OCI-M1 (cell line): ENCODE results near the gene PTPRN2.
"Not testable (repeated sequence)": the region's sequence is repeated elsewhere in the genome, so short reads cannot be mapped to it uniquely, and the experiment has no call there.

Experiments used
- DNase-seq: peaks from one replicate; lab custom pipeline; 2025; lab: John Stamatoyannopoulos, UW

Gene PTPRN2

GRCh38 chr7:158253670-158254045 is 334.0 kb downstream of the PTPRN2 start:
- DNase-seq = not testable (repeated sequence)

DNA sequence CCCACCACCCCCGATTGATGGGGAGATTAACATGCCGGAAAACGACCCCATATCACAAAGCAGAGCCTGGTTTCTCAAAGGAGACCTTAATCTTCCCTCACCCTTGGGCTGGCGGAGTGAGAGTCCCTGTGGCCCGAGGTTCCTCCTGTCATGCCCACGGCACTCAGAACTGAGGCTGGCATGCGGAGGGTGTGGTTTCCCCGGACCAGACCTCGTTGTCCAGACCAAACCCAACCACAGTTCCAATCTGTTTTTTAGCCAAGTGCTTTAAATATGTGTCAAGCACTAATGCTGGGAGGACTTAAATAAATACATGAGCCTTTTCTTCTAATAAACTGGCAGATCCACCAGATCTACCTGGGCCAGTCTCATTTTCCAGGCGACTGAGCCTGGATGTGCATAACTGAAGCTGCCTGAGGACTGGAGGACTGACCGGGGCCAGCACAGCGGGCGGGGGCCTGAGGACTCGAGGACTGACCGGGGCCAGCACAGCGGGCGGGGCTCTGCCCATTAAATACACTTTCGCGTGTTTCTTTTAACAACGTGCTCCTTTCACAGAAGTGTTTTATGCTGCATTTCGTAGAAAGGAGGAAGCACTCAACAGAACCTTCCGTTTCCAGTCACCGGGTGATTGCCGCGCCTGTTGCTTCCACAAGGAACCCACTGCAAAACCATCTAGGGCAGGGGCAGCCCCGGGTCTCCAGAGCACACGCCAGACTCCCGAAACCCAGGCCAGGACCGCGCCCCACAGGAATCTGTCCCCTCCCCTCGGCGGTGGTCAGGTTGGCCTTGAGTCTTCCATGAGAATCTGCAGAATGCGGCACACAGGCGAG is 334.6 kb downstream of the PTPRN2 start:
- DNase-seq = no peak

GRCh38 chr7:158252081-158252836 is 335.4 kb downstream of the PTPRN2 start:
- DNase-seq = no peak

DNA sequence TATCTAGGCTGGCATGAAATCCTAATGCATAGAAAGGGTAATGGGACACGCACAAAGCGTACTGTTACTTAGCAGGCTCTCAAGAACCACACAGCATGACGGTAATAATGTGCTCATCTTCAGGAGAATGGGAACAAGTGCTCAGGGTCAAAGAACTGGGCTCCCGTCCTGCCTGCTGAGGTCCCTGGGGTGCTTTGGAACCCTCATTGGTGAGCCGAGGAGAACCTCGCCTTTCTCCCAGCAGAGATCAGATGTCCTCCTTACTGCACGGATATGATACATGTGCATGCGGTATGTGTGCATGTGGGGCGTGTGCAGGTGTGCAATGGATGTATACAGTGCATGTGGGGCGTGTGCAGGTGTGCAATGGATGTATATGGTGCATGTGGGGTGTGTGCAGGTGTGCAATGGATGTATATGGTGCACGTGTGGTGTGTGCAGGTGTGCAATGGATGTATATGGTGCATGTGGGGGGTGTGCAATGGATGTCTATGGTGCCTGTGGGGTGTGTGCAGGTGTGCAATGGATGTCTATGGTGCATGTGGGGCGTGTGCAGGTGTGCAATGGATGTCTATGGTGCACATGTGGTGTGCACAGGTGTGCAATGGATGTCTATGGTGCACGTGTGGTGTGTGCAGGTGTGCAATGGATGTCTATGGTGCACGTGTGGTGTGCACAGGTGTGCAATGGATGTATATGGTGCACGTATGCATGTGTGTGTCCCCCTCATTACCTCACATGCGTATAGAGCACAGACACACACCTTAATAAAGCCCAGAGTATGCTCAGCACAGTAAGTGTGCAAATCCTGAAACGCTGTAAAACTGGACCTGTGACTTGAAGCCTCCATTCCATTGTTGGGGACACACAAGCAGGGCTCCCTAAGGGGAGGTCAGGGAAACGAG is 336.3 kb downstream of the PTPRN2 start:
- no peak for DNase-seq

DNA sequence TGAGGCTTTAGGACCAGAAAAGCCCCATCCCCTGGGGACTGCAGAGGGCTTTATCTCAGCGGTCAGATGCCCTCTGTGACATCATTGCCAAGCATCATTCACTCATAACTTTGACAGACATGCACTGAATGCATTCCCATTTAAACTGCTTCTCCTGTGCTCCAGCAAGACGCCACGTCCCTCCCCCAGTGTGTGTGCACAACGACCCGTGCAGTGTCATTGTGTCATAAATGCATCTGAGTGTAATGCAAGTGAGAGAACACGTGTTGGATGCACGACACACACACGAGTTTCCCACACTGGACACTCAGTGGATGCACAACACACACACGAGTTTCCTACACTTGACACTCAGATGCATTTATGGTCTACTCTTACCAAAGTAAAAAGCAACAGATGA is 337.9 kb downstream of the PTPRN2 start:
- no peak for DNase-seq

DNA sequence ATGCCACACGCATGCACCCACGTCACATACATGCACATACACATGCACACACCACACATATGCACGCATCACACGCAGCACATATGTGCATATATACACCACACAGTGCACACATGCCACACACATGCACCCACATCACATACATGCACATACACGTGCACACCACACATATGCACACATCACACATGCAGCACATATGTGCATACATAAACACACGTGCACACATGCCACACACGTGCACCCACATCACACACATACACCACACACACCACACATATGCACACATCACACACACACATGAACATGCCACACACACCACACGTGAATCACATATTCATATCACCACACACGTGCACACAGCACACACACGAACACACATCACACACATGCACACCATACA is 338.8 kb downstream of the PTPRN2 start:
- DNase-seq = no peak

- no peak for DNase-seq
These were observed 339.7 kb downstream of the PTPRN2 start for GRCh38 chr7:158247758-158248487.

- DNase-seq = no peak
These were observed 340.5 kb downstream of the PTPRN2 start for GRCh38 chr7:158246960-158247673.

DNA sequence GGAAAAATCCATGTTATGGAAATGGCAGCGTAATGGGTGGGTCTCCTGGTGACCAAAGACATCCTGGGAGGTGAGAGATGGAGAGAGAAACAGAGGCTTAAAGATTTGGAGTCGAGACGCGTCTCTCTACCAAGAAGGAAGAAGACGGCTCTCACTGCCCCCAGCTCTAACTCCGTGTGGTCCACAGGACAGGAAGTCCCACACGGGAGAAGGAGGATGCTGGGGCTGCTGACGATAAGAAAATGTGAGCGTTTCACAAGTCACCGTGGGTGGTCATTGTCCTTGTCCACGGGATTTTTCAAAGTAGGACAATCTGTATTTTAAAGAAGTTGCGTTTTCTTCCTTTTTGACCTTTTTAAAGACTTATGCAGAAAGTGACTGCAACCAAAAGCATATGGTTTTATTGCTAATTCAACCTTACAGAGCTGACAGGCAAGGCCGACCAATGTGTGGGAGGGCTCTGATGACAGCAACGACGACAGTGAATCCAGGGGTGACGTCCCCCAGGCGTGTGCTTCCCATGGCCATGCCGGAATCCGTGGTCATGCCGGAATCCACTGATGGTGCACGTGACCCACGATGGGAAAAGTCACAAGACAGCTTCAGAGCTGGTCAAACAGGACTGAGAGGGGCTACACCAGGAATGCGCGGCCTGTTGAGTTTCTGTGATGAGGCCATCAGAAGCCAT is 341.2 kb downstream of the PTPRN2 start:
- no peak for DNase-seq

- DNase-seq = no peak
These were observed 341.9 kb downstream of the PTPRN2 start for GRCh38 chr7:158245724-158246041.

GRCh38 chr7:158244873-158245723 is 342.5 kb downstream of the PTPRN2 start:
- DNase-seq = no peak

GRCh38 chr7:158244430-158244829 is 343.2 kb downstream of the PTPRN2 start:
- no peak for DNase-seq

GRCh38 chr7:158241919-158242318 is 345.7 kb downstream of the PTPRN2 start:
- DNase-seq = no peak

- no peak for DNase-seq
These were observed 346.8 kb downstream of the PTPRN2 start for GRCh38 chr7:158240801-158241200.

GRCh38 chr7:158239290-158239981 is 348.2 kb downstream of the PTPRN2 start:
- DNase-seq = peak; percentile 34

DNA sequence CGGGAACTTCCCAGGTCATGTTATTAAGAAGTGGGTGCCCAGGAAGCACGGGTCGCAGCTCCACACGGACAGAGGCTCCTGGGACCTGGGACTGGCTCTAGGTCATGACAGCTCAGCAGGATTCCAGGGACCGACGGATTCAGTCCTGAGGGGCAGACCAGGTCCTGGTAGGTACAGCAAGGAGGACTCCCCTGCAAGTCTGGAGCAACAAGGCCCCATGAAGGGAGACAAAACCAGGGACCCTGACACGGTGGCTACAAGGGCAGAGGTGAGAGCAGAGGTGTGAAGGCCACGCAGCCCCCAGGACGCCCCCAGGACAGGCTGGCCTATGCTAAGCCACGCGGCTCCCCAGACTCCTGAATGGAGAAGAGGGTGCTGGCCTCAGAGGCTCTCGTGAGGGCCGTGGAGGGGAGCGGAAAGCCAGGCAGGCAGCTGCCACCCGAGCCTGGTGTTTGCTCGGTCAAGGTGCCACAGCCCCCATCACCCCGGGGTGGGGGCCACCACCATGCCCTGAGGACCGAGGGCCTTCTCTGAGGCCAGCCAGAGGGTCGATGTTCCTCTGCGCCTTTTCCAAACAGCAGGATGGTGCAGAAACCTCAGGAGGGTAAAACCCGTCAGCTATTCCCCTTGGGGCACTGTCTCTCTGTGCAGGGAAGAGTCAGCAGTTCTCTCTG is 348.9 kb downstream of the PTPRN2 start:
- DNase-seq = no peak

- no peak for DNase-seq
These were observed 349.8 kb downstream of the PTPRN2 start for GRCh38 chr7:158237672-158238335.

DNA sequence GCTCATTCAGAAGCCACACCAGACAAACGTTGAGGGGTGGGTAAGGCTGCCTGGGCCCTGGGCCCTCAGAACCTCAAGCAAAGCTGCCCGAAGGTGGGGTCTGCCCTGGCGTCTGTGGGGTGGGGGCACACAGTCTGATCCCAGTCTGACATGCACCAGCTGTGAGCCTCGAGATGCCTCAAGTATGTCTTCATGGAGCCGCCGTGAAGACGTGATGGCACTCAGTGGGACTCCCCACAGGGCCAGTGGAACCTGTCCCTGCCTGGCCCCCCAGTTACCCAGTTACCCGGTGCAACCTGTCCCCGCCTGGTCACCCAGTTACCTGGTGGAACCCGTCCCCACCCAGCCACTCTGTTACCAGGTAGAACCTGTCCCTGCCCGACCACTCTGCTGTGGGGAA is 351.2 kb downstream of the PTPRN2 start:
- DNase-seq = no peak
